HL-60 (cell line): ENCODE results near the gene CCDC24.
A peak's percentile ranks its signal among the peaks of the same experiment; 100 is the strongest.

Experiments used
- DNase-seq, 2 experiments: peaks; one replicate each; pipeline ENCODE4 v3.0.0-alpha.2; 2010 to 2020; ENCODE audit warnings: low read depth in 1 of 2, low spot score in 1 of 2
- H3K27ac ChIP-seq: fragments of 250-450 bp; sonication (Bioruptor Pico); replicated peaks from 2 replicates; pipeline ENCODE4 v1.5.1; 2020; ENCODE audit warnings: mild to moderate bottlenecking, moderate library complexity
- H3K27me3 ChIP-seq: fragments of 250-450 bp; sonication (Bioruptor Pico); 2 replicates; pipeline ENCODE4 v1.5.1; 2021; ENCODE audit warnings: mild to moderate bottlenecking, moderate library complexity; ENCODE audit not compliant: insufficient read depth, poor library complexity, severe bottlenecking
- H3K4me3 ChIP-seq: replicated peaks from 2 replicates; pipeline ENCODE4 v1.5.1; 2011; ENCODE audit warnings: mild to moderate bottlenecking, control low read depth, low read length; ENCODE audit not compliant: insufficient read depth
- CTCF ChIP-seq: IDR thresholded peaks from one replicate; pipeline ENCODE4 v1.5.1; 2011; ENCODE audit warnings: low read length, control low read depth, inconsistent platforms; ENCODE audit not compliant: insufficient read depth
- GABPA ChIP-seq: IDR thresholded peaks from 2 replicates; pipeline ENCODE4 v1.6.1; 2012; ENCODE audit warnings: low read depth
- POLR2AphosphoS5 ChIP-seq: IDR thresholded peaks from 2 replicates; pipeline ENCODE4 v1.6.1; 2012; ENCODE audit warnings: low read depth
- SPI1 ChIP-seq: IDR thresholded peaks from 2 replicates; pipeline ENCODE4 v1.6.1; 2012; ENCODE audit warnings: low read depth, mild to moderate bottlenecking, borderline replicate concordance
- TF ChIP-seq, protein P1 (sequence below): IDR thresholded peaks from 2 replicates; pipeline ENCODE4 v1.6.1; 2012; ENCODE audit warnings: low read depth; ENCODE audit not compliant: insufficient replicate concordance

CCDC24 gene

GRCh38 chr1:44043176-44044070 lies 52.0 kb downstream of the CCDC24 start:
- Histone ChIP-seq H3K27me3 (no peaks in the 10 kb centered on the region), H3K4me3 (no peak overlapping the region), H3K27ac (no peak overlapping the region)
- TF ChIP-seq SPI1 (no peak), CTCF (no peak), POLR2AphosphoS5 (no peak), GABPA (no peak)
- TF ChIP-seq, protein P1, sequence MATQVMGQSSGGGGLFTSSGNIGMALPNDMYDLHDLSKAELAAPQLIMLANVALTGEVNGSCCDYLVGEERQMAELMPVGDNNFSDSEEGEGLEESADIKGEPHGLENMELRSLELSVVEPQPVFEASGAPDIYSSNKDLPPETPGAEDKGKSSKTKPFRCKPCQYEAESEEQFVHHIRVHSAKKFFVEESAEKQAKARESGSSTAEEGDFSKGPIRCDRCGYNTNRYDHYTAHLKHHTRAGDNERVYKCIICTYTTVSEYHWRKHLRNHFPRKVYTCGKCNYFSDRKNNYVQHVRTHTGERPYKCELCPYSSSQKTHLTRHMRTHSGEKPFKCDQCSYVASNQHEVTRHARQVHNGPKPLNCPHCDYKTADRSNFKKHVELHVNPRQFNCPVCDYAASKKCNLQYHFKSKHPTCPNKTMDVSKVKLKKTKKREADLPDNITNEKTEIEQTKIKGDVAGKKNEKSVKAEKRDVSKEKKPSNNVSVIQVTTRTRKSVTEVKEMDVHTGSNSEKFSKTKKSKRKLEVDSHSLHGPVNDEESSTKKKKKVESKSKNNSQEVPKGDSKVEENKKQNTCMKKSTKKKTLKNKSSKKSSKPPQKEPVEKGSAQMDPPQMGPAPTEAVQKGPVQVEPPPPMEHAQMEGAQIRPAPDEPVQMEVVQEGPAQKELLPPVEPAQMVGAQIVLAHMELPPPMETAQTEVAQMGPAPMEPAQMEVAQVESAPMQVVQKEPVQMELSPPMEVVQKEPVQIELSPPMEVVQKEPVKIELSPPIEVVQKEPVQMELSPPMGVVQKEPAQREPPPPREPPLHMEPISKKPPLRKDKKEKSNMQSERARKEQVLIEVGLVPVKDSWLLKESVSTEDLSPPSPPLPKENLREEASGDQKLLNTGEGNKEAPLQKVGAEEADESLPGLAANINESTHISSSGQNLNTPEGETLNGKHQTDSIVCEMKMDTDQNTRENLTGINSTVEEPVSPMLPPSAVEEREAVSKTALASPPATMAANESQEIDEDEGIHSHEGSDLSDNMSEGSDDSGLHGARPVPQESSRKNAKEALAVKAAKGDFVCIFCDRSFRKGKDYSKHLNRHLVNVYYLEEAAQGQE: no peak
- no peak for DNase-seq

GRCh38 chr1:44044071-44044801 lies 52.8 kb downstream of the CCDC24 start:
- TF ChIP-seq SPI1 (no peak), POLR2AphosphoS5 (no peak), GABPA (no peak), CTCF (no peak)
- TF ChIP-seq, protein P1: no peak
- no peaks in the 10 kb centered on the region for H3K27me3 ChIP-seq
- DNase-seq: no peak
- no peak overlapping the region for H3K27ac ChIP-seq
- no peak overlapping the region for H3K4me3 ChIP-seq

- H3K4me3 ChIP-seq: no peak overlapping the region
- TF ChIP-seq, protein P1: peak; percentile 65
- TF ChIP-seq GABPA: no peak
- no peak for TF ChIP-seq SPI1
- TF ChIP-seq POLR2AphosphoS5: no peak
- TF ChIP-seq CTCF: no peak
- no peak overlapping the region for H3K27ac ChIP-seq
- no peak for DNase-seq
- H3K27me3 ChIP-seq: no peaks in the 10 kb centered on the region
Measured at GRCh38 chr1:44045064-44045463, 53.7 kb downstream of the CCDC24 start.
